Measurements from ENCODE around the gene C3orf70.
"Not testable (repeated sequence)": the region's sequence is repeated elsewhere in the genome, so short reads cannot be mapped to it uniquely, and the experiment has no call there.

C3orf70 gene

DNA sequence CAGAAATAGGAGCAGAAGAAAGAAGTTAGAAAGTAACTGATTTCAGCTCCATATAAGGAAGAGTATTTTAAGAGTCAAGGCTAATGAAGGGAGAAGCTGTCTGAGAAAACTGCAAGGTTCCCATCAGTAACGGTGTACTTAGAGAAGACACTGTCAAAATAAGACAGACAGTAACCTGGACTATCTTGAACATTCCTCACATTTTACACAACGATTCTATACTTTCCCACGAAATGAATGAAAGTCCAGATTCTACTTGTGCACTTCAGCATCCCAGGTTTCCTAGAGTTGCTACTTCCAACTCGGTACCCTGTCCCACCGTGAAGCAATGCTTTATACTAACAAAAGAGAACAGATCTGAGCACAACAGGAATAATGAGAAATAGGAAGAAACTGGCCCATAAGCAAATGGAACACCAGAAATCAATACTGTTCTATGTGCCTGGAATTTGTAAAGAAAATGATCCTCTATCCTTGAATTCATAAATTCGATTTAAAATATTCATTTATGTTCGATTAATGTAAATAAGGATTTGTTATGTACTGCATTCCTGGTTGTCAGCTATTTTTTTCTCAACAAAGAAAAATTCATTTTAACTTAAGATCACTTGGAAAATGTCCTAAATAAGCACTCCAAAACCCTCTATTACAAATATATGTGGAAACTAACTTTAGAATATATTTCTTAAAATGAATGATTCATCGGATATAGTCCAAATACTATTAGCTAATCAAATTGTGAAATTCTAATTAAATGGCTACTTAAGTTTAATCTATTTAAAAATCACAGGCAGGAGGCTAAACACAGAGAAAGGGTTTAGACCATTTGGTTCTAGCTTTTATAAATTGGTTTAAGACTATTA, 1.5 kb downstream of the C3orf70 start:
- no peak for DNase-seq

GRCh38 chr3:185150561-185150960, 2.3 kb downstream of the C3orf70 start:
- DNase-seq = no peak

GRCh38 chr3:185149591-185149990, 3.3 kb downstream of the C3orf70 start:
- no peak for DNase-seq

DNA sequence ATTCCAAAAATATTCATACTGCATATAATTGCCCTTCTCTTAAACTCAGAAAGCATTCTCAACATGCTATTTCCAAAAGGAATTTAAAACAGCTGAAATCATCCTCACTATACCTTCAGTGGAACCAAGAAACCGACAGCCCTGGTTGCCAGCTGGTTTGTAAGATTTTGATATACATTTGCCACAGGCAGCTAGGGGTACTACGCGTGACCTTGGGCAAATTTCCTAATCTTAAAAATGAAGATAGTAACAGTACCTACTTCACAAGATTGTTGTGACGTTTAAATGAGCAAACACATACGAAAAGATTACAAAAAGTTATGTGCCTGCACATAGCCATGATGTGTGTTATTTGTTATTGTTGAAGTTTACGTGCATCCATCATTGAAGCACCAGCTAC, 7.3 kb downstream of the C3orf70 start:
- no peak for DNase-seq

GRCh38 chr3:185144784-185145183, 8.1 kb downstream of the C3orf70 start:
- DNase-seq = no peak

- no peak for DNase-seq
These were observed 15.0 kb downstream of the C3orf70 start for GRCh38 chr3:185137821-185138220.

DNA sequence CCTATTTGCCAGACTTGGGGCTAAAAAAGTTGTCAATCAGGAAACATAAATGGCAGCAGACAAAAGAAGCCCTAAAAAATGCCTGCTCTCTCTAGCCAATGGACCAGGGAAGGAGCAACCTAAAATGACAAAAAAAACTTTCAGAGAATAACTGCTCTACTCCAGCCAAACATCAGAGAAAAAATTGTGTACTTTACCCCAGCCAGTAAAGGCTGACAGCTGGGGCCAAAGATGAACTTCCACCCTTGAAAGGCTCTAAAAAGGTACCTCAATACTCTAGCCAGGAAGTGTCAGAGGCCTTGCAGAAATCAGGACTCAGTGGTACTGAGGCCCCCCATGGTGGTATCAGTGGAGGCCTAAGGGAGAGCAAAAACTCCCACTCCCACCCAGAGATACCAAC, 18.4 kb downstream of the C3orf70 start:
- DNase-seq = no peak

GRCh38 chr3:185131602-185132256, 21.1 kb downstream of the C3orf70 start:
- no peak for DNase-seq

GRCh38 chr3:185129083-185129482, 23.8 kb downstream of the C3orf70 start:
- no peak for DNase-seq

GRCh38 chr3:185126201-185126600, 26.7 kb downstream of the C3orf70 start:
- DNase-seq = no peak

GRCh38 chr3:185120126-185120525, 32.7 kb downstream of the C3orf70 start:
- DNase-seq = no peak

- DNase-seq = no peak
These were observed 37.5 kb downstream of the C3orf70 start for GRCh38 chr3:185115371-185115770.

DNA sequence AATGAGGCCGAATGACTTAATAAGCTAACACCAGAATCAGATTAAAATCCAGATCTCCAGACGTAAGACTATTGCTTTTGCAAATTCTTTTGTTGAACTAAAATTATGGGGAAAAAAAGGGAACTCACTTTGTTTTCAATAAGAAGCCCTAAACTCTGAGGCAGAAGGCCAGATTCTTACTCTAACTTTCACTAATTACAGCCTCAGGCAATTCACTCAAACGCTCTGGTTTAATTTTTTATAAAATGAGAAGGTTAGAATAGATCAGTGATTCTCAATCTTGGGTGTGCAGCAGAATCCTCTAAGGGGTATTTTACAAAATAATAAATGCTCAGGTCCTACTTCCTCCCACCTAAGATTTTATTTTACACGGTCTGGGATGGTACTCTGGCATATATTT, 38.1 kb downstream of the C3orf70 start:
- DNase-seq = no peak

GRCh38 chr3:185112186-185112585, 40.7 kb downstream of the C3orf70 start:
- no peak for DNase-seq

DNA sequence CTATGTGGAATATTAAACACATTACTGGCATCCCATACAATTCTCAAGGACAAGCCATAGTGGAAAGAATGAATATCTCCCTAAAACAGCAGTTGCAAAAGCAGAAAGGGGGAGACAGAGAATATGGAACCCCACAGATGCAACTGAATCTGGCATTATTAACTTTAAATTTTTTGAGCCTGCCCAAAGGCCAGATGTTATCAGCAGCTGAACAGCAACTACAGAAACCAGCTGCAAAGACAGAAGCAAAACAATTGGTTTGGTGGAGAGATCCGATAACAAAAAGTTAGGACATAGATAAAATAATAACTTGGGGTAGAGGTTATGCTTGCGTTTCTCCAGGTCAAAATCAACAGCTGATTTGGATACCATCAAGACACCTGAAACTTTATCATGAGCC, 43.8 kb downstream of the C3orf70 start:
- DNase-seq = not testable (repeated sequence)

GRCh38 chr3:185106256-185106890, 46.5 kb downstream of the C3orf70 start:
- DNase-seq = not testable (repeated sequence)

- no peak for DNase-seq
These were observed 49.3 kb downstream of the C3orf70 start for GRCh38 chr3:185103359-185104127.

- peak; percentile 20 for DNase-seq
These were observed 58.2 kb downstream of the C3orf70 start for GRCh38 chr3:185094697-185095096.

DNA sequence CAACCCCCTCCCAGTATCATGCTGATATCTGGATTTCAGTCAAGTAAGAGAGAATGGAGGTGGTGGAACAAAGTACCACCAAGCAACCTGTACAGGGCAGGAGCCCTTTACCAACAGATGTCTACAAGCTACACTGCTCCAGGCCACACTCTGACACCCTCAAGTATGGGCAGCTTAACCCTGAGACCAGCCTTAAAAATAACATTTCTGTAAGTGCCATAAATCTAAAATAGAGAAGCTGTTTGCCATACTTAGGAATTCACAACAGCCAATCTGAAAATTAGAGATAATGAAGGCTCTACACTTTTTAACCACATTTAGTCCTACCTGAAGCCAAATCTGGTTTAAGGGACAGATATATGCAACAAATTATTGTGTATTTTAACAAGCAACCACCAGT, 59.7 kb downstream of the C3orf70 start:
- no peak for DNase-seq

- no peak for DNase-seq
These were observed 62.0 kb downstream of the C3orf70 start for GRCh38 chr3:185090811-185091210.

- no peak for DNase-seq
These were observed 63.1 kb downstream of the C3orf70 start for GRCh38 chr3:185089751-185090150.

DNA sequence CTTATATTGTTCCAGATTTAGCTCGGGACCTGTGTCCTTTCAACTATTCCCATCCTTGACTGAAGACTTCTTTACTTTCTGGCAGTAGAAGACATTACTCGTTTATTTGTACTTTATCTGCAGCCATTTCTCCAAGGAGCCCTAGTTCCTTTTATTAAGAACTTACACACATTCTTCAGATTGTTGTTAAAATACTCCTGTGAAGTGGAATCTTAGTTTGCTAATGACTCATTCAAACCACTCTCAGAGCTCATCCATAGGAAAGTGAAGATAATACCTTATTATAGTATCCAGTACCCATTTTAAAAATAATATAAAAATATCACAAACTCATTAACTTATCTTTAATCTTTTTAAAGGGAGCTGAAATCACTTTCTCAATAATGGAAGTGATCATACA, 63.5 kb downstream of the C3orf70 start:
- DNase-seq = peak; percentile 64

- no peak for DNase-seq
These were observed 65.4 kb downstream of the C3orf70 start for GRCh38 chr3:185087419-185087818.
